Astrocyte of the hippocampus (primary cell): ENCODE data around the gene UNC13B.

Experiments
- DNase-seq: peaks from one replicate; pipeline ENCODE4 v3.0.0; 2011; ENCODE audit warnings: low read depth, low spot score

Gene UNC13B

GRCh38 chr9:35426627-35427026 is 264.8 kb downstream of the UNC13B start:
- no peak for DNase-seq

GRCh38 chr9:35431467-35431866 is 269.7 kb downstream of the UNC13B start:
- DNase-seq = no peak

- DNase-seq = no peak
These were observed 270.3 kb downstream of the UNC13B start for GRCh38 chr9:35432076-35432475.

GRCh38 chr9:35436933-35437332 is 275.1 kb downstream of the UNC13B start:
- no peak for DNase-seq

- DNase-seq = no peak
These were observed 284.2 kb downstream of the UNC13B start for GRCh38 chr9:35446012-35446411.

- DNase-seq = no peak
These were observed 286.7 kb downstream of the UNC13B start for GRCh38 chr9:35448496-35448895.

GRCh38 chr9:35452481-35452880 is 290.7 kb downstream of the UNC13B start:
- no peak for DNase-seq

GRCh38 chr9:35453786-35454185 is 292.0 kb downstream of the UNC13B start:
- no peak for DNase-seq
